Measurements from ENCODE around the gene COX8A.

- TF ChIP-seq POLR2A (IDR thresholded peaks at IDR 0.05; ENCODE audit: low read depth, low read length) (peak; percentile 11; the same call in 1 of the 2 replicates), TAF1 (IDR thresholded peaks at IDR 0.05; ENCODE audit: borderline replicate concordance, low read depth, low read length) (no peak)
These were observed 5.0 kb downstream of the COX8A start for GRCh38 chr11:63979426-63979825.

All from GM12892 (cell line).